Measurements from ENCODE around the gene C12orf76.

The C12orf76 gene

DNA sequence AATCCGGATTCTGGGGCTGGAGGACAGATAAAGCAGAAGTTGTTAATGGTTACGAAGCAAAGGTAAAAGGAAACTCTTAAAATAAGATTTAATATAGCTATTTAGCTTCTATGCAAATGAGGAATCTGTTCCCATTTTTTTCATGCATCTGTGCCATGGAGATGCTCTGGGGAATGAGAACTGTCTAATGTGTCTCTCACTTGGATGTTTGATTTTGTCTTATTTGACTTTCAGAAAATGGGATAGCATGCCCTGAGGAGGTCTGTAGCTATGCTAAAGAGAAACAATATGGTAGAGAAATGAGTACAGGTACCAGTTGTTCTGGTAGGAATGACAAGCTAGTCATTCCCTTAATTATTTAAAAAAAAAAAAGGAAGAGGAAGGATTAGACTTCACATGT is 24.3 kb downstream of the C12orf76 start:
- H3K27me3 ChIP-seq (ENCODE audit: low read depth, low read length): no peaks in the 10 kb centered on the region
- H3K4me3 ChIP-seq (ENCODE audit: low read length): no peak overlapping the region; the same call in 1 of the 2 replicates
- peaks cover 36% of the 10 kb centered on the region for H3K4me1 ChIP-seq (ENCODE audit: low read length)
- no peak for TF ChIP-seq EZH2phosphoT487 (IDR thresholded peaks at IDR 0.05; ENCODE audit: low read depth)
- TF ChIP-seq, protein P1, sequence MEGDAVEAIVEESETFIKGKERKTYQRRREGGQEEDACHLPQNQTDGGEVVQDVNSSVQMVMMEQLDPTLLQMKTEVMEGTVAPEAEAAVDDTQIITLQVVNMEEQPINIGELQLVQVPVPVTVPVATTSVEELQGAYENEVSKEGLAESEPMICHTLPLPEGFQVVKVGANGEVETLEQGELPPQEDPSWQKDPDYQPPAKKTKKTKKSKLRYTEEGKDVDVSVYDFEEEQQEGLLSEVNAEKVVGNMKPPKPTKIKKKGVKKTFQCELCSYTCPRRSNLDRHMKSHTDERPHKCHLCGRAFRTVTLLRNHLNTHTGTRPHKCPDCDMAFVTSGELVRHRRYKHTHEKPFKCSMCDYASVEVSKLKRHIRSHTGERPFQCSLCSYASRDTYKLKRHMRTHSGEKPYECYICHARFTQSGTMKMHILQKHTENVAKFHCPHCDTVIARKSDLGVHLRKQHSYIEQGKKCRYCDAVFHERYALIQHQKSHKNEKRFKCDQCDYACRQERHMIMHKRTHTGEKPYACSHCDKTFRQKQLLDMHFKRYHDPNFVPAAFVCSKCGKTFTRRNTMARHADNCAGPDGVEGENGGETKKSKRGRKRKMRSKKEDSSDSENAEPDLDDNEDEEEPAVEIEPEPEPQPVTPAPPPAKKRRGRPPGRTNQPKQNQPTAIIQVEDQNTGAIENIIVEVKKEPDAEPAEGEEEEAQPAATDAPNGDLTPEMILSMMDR (IDR thresholded peaks at IDR 0.05; ENCODE audit: low read depth, low read length): no peak
- peak overlapping the region; percentile 1; the same call in 1 of the 2 replicates for H3K9ac ChIP-seq (ENCODE audit: low read length)
- H2AFZ ChIP-seq (ENCODE audit: low read depth, low read length): no peak overlapping the region
- peaks cover 25% of the 10 kb centered on the region for H4K20me1 ChIP-seq (ENCODE audit: insufficient read depth, low read length)
- peaks cover 74% of the 10 kb centered on the region for H3K36me3 ChIP-seq (replicated peaks; ENCODE audit: low read depth, low read length)
- H3K4me2 ChIP-seq (ENCODE audit: low read length): peak overlapping the region; percentile 62
- no peaks in the 10 kb centered on the region for H3K9me3 ChIP-seq (ENCODE audit: insufficient read depth, low read length)
- peaks cover 56% of the 10 kb centered on the region for H3K79me2 ChIP-seq (ENCODE audit: low read length)
- peak overlapping the region; percentile 87 for H3K27ac ChIP-seq (ENCODE audit: low read length)

DNA sequence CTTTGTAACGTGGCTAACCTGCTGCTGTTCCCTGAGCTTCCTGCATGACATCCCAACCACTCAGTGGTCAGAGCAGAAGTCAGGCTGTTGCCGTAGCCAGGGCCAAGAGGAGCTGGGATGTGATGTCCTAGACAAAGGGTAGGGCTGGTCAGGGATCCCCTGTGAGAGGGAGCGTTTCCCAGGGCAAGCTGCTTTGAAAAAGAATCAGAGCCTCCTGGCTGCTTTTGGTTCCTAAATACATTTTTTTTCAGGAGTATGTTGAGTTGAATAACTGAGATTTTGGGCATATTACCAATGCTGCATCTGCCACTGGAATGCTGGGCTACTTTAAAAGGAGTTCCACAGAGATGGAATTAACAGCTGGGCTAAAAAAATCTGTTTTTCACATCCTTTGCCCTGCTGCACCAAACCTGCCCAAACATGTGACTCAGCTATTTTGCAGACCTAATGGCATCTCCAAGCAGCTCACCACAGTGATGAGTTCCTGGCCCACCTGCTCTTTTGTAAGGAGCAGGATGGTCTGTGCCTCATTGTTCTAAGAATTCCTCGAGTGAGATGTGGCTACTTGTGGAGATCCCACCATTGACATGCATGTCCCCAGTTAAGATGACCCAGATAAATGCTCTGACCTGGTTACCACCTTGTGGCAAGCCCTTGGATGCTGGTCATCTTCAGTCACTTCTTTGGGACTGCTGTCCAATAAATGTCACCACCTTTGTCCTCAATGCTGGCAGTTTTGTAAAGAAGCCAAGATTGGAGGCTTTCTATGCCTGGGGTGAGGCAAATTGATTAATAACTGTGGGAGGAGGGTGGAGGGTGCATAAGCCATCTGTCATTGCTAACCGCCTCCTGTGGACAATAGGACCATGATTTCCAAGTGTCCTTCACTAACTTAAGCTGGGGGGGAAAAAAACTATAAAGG is 25.0 kb downstream of the C12orf76 start:
- Histone ChIP-seq H3K36me3 (replicated peaks; ENCODE audit: low read depth, low read length) (peaks cover 77% of the 10 kb centered on the region), H2AFZ (ENCODE audit: low read depth, low read length) (no peak overlapping the region), H3K9me3 (ENCODE audit: insufficient read depth, low read length) (no peaks in the 10 kb centered on the region), H3K9ac (ENCODE audit: low read length) (peak overlapping the region; percentile 29), H3K79me2 (ENCODE audit: low read length) (peaks cover 60% of the 10 kb centered on the region), H3K4me1 (ENCODE audit: low read length) (peaks cover 36% of the 10 kb centered on the region), H3K27ac (ENCODE audit: low read length) (peak overlapping the region; percentile 87), H3K4me2 (ENCODE audit: low read length) (peak overlapping the region; percentile 62), H3K27me3 (ENCODE audit: low read depth, low read length) (no peaks in the 10 kb centered on the region), H3K4me3 (ENCODE audit: low read length) (0 out of 2 replicates have a peak overlapping the region, but pooled peaks have one; percentile 11), H4K20me1 (ENCODE audit: insufficient read depth, low read length) (peaks cover 25% of the 10 kb centered on the region)
- no peak for TF ChIP-seq EZH2phosphoT487 (IDR thresholded peaks at IDR 0.05; ENCODE audit: low read depth)
- TF ChIP-seq, protein P1 (IDR thresholded peaks at IDR 0.05; ENCODE audit: low read depth, low read length): no peak

DNA sequence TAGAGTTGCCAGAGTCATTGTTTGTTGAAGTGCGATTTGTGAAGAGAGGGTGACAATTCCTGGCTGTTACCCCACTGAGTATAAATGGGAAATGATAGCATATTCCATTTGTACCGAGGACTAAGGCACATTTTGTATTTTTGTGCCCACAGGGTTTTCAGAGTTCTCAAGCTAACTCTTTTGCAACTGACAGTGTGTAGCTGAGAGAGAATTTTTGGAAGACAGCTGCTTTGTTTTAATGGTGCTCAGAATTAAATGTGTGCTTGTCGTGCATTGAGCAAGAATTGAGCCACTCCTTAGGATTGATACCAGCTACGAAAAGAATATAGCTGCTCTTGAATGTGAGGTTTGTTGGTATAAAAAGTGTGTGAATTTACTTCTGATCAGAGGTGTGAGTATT is 27.4 kb downstream of the C12orf76 start:
- Histone ChIP-seq H3K9me3 (ENCODE audit: insufficient read depth, low read length) (no peaks in the 10 kb centered on the region), H3K79me2 (ENCODE audit: low read length) (peaks cover 65% of the 10 kb centered on the region), H3K27me3 (ENCODE audit: low read depth, low read length) (no peaks in the 10 kb centered on the region), H3K9ac (ENCODE audit: low read length) (no peak overlapping the region), H4K20me1 (ENCODE audit: insufficient read depth, low read length) (peaks cover 25% of the 10 kb centered on the region), H3K4me2 (ENCODE audit: low read length) (no peak overlapping the region), H3K27ac (ENCODE audit: low read length) (no peak overlapping the region), H3K4me3 (ENCODE audit: low read length) (no peak overlapping the region), H3K36me3 (replicated peaks; ENCODE audit: low read depth, low read length) (peaks cover 79% of the 10 kb centered on the region), H3K4me1 (ENCODE audit: low read length) (peaks cover 36% of the 10 kb centered on the region), H2AFZ (ENCODE audit: low read depth, low read length) (no peak overlapping the region)
- TF ChIP-seq EZH2phosphoT487 (IDR thresholded peaks at IDR 0.05; ENCODE audit: low read depth): no peak

DNA sequence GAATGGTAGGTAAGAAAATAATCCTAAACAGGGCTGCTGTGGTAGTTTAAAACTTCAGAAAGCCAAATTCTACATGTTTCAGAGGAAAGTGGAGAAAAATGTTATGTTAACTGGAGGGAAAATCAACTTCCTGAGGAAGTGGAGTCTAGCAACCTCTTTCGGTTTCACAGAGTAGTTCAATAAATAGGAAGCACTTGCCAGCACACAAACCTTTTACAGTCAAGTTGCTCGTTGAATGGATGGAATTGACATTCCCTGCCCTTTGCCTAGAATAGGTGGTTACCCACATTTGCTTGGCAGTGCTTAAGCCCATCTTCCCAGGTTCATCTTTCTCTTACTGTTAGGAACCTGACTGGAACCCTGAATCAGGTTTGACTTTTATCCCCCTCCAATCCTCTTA is 33.2 kb downstream of the C12orf76 start:
- Histone ChIP-seq H3K9me3 (ENCODE audit: insufficient read depth, low read length) (no peaks in the 10 kb centered on the region), H3K4me3 (ENCODE audit: low read length) (no peak overlapping the region), H3K27ac (ENCODE audit: low read length) (peak overlapping the region; percentile 73), H3K27me3 (ENCODE audit: low read depth, low read length) (no peaks in the 10 kb centered on the region), H3K9ac (ENCODE audit: low read length) (peak overlapping the region; percentile 33; the same call in 1 of the 2 replicates), H3K4me2 (ENCODE audit: low read length) (peak overlapping the region; percentile 48), H3K36me3 (replicated peaks; ENCODE audit: low read depth, low read length) (peaks cover 64% of the 10 kb centered on the region), H4K20me1 (ENCODE audit: insufficient read depth, low read length) (no peaks in the 10 kb centered on the region), H3K4me1 (ENCODE audit: low read length) (peaks cover 51% of the 10 kb centered on the region), H3K79me2 (ENCODE audit: low read length) (peaks cover 60% of the 10 kb centered on the region), H2AFZ (ENCODE audit: low read depth, low read length) (no peak overlapping the region)
- no peak for TF ChIP-seq EZH2phosphoT487 (IDR thresholded peaks at IDR 0.05; ENCODE audit: low read depth)
- TF ChIP-seq, protein P1 (IDR thresholded peaks at IDR 0.05; ENCODE audit: low read depth, low read length): peak; percentile 28
